GM21423 (cell line): Measurements from ENCODE around the gene CPM.
"Not testable (repeated sequence)": the region's sequence is repeated elsewhere in the genome, so short reads cannot be mapped to it uniquely, and the experiment has no call there.

Experiments
- ATAC-seq: cut with Tn5 transposase; IDR thresholded peaks from one replicate; pipeline ENCODE4 v1.9.1; 2021; ENCODE audit warnings: mild to moderate bottlenecking, moderate library complexity; ENCODE audit not compliant: unreplicated experiment

The CPM gene

DNA sequence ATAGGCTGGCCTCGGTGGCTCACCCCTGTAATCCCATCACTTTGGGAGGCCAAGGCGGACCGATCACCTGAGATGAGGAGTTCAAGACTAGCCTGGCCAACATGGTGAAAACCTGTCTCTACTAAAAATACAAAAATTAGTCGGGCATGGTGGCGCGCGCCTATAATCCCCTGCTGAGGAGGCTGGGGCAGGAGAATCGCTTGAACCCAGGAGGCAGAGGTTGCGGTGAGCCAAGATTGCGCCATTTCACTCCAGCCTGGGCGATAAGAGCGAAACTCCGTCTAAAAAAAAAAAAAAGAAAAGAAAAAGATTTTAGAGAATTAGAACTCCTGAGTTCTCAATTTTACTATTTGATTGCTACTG lies 123.0 kb downstream of the CPM start:
- not testable (repeated sequence) for ATAC-seq

DNA sequence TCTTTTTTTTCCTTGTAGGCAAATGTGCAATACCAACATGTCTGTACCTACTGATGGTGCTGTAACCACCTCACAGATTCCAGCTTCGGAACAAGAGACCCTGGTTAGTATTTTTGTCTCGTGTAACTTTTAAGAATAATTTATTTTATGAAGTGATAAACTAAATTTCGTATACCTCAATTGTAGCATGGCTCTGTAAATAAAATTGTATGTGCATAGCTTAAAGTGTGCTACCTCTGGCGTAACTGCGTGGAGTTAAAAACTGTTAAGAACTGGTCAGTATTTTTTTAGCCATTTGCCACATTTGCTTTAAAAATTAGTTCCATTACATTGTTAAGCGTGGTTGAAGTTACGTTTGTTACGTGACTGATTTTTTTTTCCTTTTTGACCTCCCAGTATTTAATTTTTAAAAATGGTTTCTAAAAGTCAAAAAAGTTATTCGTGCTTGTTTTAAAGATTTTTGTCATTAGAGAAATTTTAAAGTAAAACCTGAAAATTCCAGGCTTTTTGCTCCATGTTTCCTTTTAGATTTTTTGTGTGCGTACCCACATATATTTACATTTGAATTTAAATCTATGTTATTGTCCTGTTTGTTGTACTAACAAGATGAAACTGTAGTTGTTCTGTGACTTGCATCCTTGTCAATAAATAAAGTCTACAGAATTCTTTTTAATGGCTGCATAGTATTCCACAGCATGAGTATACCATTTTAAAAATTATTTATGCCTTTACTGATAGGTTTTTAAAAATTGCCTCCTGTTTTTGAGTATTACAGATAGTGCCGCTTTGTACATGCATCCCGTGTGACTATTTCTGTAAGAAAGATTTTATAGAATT lies 123.6 kb downstream of the CPM start:
- no peak for ATAC-seq

DNA sequence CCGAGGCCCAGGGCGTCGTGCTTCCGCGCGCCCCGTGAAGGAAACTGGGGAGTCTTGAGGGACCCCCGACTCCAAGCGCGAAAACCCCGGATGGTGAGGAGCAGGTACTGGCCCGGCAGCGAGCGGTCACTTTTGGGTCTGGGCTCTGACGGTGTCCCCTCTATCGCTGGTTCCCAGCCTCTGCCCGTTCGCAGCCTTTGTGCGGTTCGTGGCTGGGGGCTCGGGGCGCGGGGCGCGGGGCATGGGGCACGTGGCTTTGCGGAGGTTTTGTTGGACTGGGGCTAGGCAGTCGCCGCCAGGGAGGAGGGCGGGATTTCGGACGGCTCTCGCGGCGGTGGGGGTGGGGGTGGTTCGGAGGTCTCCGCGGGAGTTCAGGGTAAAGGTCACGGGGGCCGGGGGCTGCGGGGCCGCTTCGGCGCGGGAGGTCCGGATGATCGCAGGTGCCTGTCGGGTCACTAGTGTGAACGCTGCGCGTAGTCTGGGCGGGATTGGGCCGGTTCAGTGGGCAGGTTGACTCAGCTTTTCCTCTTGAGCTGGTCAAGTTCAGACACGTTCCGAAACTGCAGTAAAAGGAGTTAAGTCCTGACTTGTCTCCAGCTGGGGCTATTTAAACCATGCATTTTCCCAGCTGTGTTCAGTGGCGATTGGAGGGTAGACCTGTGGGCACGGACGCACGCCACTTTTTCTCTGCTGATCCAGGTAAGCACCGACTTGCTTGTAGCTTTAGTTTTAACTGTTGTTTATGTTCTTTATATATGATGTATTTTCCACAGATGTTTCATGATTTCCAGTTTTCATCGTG lies 124.4 kb downstream of the CPM start:
- peak; percentile 62 for ATAC-seq

DNA sequence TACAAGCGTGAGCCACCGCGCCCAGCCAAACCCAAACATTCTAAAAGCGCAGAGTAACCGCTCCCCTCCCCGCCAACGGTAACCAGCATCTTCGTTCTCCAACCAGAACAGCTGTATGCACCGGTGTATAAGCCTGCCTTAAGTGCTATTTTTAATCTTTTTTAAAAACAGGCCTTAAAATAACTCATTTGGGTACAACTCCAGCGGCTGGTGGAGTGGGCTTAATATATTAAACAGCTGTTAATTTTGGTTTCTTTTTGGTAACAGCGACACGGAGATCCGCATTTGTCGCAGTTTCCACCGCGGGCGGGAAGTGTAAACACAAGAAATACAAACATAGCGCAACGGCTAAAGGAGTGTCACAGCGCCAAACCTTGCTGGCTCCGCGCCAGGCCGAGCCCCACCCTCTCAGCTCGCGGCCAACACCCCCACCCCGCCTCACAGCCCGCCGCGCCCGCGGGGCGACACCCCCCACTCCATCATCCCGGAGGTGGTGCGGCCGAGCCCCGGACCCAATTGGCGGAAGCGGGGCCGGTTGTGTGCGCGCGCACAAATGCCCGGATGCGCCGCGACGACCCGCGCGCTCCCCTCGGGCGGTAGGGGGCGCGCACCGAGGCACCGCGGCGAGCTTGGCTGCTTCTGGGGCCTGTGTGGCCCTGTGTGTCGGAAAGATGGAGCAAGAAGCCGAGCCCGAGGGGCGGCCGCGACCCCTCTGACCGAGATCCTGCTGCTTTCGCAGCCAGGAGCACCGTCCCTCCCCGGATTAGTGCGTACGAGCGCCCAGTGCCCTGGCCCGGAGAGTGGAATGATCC lies 125.2 kb downstream of the CPM start, which contains the start of gene MDM2:
MDM2 (plus strand) TSS at position 602 of the 812 bp plus-strand sequence. CDS start 301 bp downstream, outside the sequence.
- ATAC-seq, result peak; percentile 76

DNA sequence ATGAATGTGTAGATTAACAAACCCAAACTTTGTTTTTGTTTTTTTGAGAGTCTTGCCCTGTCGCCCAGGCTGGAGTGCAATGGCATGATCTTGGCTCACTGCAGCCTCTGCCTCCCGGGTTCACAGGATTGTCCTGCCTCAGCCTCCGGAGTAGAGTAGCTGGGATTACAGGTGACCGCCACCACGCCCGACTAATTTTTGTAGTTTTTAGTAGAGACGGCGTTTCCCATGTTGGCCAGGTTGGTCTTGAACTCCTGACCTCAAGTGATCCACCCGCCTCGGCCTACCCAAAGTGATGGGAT lies 125.7 kb downstream of the CPM start:
- not testable (repeated sequence) for ATAC-seq

DNA sequence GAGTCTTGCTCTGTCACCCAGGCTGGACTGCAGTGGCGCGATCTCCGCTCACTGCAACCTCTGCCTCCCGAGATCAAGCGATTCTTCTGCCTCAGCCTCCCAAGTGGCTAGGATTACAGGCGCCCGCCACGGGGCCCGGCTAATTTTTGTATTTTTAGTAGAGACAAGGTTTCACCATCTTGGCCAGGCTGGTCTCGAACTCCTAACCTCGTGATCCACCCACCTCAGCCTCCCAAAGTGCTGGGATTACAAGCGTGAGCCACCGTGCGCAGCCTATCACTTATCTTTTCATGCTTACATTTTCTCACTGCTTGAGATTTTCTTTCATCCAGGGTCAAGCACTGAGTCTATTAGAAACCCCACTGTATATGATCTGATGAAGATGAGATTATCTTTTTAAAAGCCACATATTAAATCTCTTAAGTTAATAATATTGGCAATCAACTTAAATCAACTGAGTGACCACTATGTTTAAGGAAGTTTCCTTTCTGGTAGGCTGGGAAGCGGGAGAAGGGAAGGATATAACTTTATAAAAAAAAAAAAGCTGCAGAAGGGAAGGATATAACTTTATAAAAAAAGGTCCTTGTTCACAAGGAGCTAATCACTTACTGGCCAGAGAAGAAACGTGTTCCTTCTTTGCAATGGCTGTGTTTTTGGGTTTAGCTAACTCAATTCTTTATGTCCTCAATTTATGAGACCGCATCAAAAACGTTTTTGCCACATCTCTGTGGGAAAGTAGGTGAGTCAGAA lies 126.3 kb downstream of the CPM start:
- no peak for ATAC-seq

DNA sequence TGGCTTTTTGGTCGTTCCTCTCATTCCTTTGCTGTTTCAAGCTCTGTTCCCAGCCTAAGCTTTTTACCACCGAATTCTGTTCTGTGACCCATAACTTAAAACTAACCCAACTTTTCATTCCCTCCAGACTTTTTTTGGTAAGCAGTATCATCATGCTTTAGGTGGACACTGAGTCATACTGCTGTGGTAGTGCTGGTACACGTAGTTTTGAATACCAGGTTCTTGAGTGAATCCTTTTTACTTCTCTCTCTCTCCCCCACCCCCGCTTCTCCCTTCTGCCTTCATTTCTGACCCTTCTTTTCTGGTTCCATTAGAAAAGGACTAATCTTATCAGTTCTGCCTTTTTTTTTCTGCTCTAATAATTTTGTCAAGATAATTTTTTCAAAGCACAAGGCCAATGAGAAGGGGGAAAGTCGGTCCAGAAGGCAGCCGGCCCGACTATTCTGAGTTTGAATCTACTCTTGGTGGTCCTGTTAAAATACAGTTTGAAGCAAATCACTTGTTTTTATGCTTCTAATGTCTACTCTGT lies 127.3 kb downstream of the CPM start:
- no peak for ATAC-seq

DNA sequence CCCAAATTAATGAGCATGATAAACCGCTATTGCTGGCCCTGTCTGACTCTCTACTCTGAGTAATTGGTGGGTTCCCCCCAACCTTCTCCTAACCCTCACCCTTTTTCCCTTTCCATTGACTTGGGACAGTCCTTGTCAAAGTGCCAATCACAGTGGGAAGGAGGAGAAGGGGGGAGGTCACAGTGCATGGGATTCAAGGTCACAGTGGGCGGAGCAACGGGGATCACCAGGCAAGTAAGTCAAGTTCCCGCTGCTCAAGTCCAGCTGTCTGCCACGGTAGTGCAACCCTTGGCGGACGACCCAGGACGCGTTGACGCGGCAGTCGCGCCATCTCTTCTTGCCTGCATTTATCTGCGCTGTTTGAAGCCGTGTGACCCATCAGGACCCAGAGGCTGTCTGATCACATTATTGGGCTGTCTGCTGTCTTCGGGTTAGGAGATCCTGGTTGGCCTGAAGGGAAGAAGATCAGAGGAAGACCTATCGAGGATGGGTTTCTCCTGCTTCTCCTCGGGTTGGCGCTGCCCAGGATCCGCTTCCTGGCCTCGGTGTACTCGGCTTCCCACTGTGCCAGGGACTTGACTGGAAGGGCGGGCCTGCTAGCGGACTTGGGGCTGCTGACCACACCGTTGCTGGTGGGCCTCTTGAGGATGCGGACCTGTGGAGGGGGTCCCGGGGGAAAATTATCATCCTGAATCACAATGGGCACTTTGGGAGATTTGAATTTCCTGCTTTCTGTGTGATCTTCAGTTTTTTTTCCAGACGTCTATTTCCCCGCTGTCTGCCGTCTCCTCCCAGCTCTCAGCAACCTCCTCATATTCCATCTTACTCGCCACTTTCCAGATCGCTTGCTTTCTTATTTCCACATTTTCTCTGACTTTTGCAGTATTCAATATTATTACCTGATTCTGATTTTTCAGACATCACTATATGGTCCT lies 128.0 kb downstream of the CPM start:
- ATAC-seq, result no peak

DNA sequence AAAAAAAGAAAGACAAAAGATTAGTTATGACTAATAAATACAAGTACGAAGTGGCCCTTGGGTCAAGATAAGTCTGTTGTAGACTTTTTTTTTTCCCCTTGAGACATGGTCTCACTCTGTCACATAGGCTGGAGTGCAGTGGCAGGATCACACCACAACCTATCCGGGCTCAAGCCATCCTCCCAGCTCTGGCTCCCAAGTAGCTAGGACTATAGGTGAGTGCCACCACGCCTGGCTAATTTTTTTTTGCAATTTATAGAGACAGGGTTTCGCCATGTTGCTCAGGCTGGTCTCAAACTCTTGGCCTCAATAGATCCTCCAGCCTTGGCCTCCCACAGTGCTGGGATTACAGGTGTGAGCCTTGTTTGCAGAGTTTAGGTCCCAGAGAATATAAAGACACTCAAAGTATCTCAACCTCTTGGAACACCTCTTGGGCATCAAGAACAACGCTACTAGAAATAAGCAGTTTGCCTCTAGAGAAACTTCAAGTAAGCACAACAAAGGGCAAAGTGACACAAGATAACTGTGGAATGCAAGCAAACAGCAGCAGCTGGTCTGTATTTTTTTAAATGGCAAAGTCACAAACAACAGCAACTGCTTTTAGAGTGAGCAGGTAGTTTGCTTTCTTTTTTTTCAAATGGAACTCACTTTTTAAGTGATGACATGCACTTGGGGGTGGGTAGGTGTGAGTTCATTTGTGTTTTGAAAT lies 128.9 kb downstream of the CPM start:
- no peak for ATAC-seq

DNA sequence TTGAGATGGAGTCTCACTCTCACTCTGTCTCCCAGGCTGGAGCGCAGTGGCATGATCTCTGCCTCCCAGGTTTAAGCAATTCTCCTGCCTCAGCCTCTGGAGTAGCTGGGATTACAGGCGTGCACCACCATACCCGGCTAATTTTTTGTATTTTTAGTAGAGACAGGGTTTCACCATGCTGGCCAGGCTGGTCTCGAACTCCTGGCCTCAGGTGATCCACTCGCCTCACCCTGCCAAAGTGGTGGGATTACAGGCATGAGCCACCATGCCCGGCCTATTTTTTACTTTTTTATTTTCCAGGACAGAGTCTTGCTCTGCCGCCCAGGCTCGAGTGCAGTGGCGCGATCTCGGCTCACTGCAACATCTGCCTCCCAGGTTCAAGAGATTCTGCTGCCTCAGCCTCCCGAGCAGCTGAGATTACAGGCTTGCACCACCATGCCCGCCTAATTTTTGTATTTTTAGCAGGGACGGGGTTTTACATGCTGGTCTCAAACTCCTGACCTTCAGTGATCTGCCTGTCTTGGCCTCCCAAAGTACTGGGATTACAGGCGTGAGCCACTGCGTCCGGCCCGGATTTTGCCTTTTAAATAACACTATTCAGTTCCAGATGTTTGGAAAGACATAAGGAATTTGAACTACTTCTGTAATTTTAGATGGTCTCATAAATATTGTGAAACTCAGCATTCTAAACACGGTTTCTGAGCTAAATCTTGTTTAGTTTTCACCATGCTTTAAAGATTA lies 129.9 kb downstream of the CPM start:
- ATAC-seq, result not testable (repeated sequence)

DNA sequence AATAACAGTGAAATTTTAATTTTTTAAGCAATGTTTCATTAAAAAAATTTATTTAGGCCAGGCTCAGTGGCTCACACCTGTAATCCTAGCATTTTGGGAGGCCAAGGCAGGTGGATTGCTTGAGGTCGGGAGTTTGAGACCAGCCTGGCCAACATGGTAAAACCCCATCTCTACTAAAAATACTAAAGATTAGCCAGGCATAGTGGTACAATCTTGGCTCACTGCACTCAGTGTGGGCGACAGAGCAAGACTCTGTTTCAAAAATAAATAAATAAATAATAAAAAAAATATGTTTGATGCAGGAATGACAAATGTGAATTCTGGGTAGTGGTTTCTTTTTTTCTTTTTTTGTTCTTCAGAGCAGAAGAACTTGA lies 130.6 kb downstream of the CPM start:
- ATAC-seq, result not testable (repeated sequence)
